Panc1 (cell line): ENCODE data around the gene CHST9. TPM values are rescaled to one million over a fixed set of nuclear protein-coding genes. Genes with fewer than 3 reads are reported as not detected.

Experiments
- ATAC-seq: fragments of 200-7000 bp; cut with Tn5 transposase; 2 replicates; pipeline ENCODE4 v1.9.1; 2020; ENCODE audit warnings: mild to moderate bottlenecking, moderate library complexity
- BruUV-seq: library from RNA; stranded (reverse); fragments of 400-500 nt; replicated peaks from 2 replicates; lab custom pipeline; 2021; lab: Mats Ljungman, UMichigan
- CTCF ChIA-PET: fragments of 300-600 bp; sonication (Branson Sonifier 250); formaldehyde crosslinking; loops from one replicate; lab custom pipeline; 2022; ENCODE audit warnings: antibody characterized with exemption; lab: Charles Lee
- POLR2A ChIA-PET: fragments of 300-600 bp; sonication (Branson Sonifier 250); formaldehyde crosslinking; loops from one replicate; lab custom pipeline; 2022; ENCODE audit warnings: antibody characterized with exemption; lab: Charles Lee
- DNase-seq: peaks from one replicate; pipeline ENCODE4 v3.0.0-alpha.2; 2010; ENCODE audit warnings: low read depth, low spot score
- H3K27ac ChIP-seq: 2 replicates; pipeline ENCODE4 v1.5.1; 2011; ENCODE audit warnings: mild to moderate bottlenecking, low read length, inconsistent platforms
- H3K27me3 ChIP-seq: fragments of 200-500 bp; sonication (Bioruptor generic); 2 replicates; pipeline ENCODE4 v1.6.0; 2014; ENCODE audit warnings: low read length, inconsistent platforms; ENCODE audit not compliant: control insufficient read depth, insufficient read depth
- H3K36me3 ChIP-seq: fragments of 200-500 bp; sonication (Bioruptor generic); 2 replicates; pipeline ENCODE4 v1.5.1; 2014; ENCODE audit warnings: inconsistent platforms, mild to moderate bottlenecking, low read length, moderate library complexity; ENCODE audit not compliant: control insufficient read depth, insufficient read depth
- H3K4me1 ChIP-seq: 2 replicates; pipeline ENCODE4 v1.5.1; 2011; ENCODE audit warnings: inconsistent platforms, mild to moderate bottlenecking, low read length, moderate library complexity; ENCODE audit not compliant: control insufficient read depth, insufficient read depth
- H3K4me3 ChIP-seq, 2 experiments: 2 replicates each; pipeline ENCODE4 v1.5.1; 2011 to 2012; ENCODE audit warnings: low read depth in 2 of 2, low read length in 2 of 2, mild to moderate bottlenecking in 2 of 2, inconsistent platforms in 1 of 2, moderate library complexity in 1 of 2
- H3K9me3 ChIP-seq: fragments of 200-500 bp; sonication (Bioruptor generic); 2 replicates; pipeline ENCODE4 v1.5.1; 2014; ENCODE audit warnings: low read depth, mild to moderate bottlenecking, inconsistent platforms, low read length, moderate library complexity; ENCODE audit not compliant: control insufficient read depth, insufficient read depth
- POLR2AphosphoS5 ChIP-seq: IDR thresholded peaks from 2 replicates; pipeline ENCODE4 v1.6.1; 2012; ENCODE audit warnings: mild to moderate bottlenecking, low read depth, low read length, moderate library complexity
- SIN3A ChIP-seq: IDR thresholded peaks from 2 replicates; pipeline ENCODE4 v1.6.1; 2012; ENCODE audit warnings: low read depth, mild to moderate bottlenecking, low read length, moderate library complexity, borderline replicate concordance; ENCODE audit not compliant: insufficient read depth
- TCF7L2 ChIP-seq: IDR thresholded peaks from 2 replicates; pipeline ENCODE4 v1.6.1; 2011; ENCODE audit warnings: mild to moderate bottlenecking, low read depth, low read length, inconsistent platforms
- in situ Hi-C: cut with HindIII; loops from 2 replicates; pipeline ENCODE4 v1.10.0; 2016; ENCODE audit warnings: low sequenced_read_pairs, low pct_unique_long_range_greater_than_20kb
- intact Hi-C: fragments of 100-400 bp; cut with micrococcal nuclease; formaldehyde crosslinking; loops from one replicate; pipeline ENCODE4 v1.10.0; 2022; ENCODE audit not compliant: unreplicated experiment
- total RNA-seq: library from RNA; stranded (reverse); gene quantifications from one replicate; pipeline ENCODE4 v1.2.1, GENCODE V29; 2021; ENCODE audit not compliant: unreplicated experiment
- TF ChIP-seq, protein P1 (sequence below), 2 experiments: IDR thresholded peaks; 2 replicates each; pipeline ENCODE4 v1.6.1; 2011 to 2012; ENCODE audit warnings: low read depth in 2 of 2, control low read depth in 1 of 2, low read length in 1 of 2, mild to moderate bottlenecking in 1 of 2, moderate library complexity in 1 of 2; ENCODE audit not compliant: insufficient read depth in 1 of 2
- TF ChIP-seq, protein P2 (sequence below): fragments of 450-650 bp; IDR thresholded peaks from 2 replicates; pipeline ENCODE4 v1.5.1; 2017; ENCODE audit warnings: mild to moderate bottlenecking

CHST9 gene
- total RNA-seq, 1 experiment from 2014 or later, result 0.05 TPM

DNA sequence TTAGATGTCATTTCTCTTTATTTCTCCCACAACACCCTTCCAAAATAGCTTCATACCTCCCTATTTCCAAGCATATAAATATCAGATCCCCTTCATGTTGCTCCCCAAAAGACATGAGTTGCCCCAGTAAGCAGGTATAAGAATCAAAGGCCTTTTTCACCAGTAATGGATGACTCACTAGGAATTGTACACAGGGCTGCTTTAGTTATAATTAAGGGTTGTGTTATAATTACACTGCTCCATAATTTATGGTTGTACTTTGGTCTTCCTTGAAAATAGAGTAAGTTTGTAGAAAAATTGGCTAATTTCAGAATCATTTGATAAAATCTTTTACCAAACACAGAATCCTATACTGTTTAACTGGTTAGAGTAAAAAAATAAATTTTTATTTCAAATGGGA, 310.8 kb downstream of the CHST9 start:
- TF ChIP-seq TCF7L2, result no peak
- no peak for TF ChIP-seq POLR2AphosphoS5
- TF ChIP-seq, protein P1, sequence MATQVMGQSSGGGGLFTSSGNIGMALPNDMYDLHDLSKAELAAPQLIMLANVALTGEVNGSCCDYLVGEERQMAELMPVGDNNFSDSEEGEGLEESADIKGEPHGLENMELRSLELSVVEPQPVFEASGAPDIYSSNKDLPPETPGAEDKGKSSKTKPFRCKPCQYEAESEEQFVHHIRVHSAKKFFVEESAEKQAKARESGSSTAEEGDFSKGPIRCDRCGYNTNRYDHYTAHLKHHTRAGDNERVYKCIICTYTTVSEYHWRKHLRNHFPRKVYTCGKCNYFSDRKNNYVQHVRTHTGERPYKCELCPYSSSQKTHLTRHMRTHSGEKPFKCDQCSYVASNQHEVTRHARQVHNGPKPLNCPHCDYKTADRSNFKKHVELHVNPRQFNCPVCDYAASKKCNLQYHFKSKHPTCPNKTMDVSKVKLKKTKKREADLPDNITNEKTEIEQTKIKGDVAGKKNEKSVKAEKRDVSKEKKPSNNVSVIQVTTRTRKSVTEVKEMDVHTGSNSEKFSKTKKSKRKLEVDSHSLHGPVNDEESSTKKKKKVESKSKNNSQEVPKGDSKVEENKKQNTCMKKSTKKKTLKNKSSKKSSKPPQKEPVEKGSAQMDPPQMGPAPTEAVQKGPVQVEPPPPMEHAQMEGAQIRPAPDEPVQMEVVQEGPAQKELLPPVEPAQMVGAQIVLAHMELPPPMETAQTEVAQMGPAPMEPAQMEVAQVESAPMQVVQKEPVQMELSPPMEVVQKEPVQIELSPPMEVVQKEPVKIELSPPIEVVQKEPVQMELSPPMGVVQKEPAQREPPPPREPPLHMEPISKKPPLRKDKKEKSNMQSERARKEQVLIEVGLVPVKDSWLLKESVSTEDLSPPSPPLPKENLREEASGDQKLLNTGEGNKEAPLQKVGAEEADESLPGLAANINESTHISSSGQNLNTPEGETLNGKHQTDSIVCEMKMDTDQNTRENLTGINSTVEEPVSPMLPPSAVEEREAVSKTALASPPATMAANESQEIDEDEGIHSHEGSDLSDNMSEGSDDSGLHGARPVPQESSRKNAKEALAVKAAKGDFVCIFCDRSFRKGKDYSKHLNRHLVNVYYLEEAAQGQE (IDR thresholded peaks at IDR 0.05; ENCODE audit: insufficient read depth in 1 of 2, low read depth in 2 of 2, low read length in 1 of 2), result no peak
- TF ChIP-seq SIN3A, result no peak
- TF ChIP-seq, protein P2, sequence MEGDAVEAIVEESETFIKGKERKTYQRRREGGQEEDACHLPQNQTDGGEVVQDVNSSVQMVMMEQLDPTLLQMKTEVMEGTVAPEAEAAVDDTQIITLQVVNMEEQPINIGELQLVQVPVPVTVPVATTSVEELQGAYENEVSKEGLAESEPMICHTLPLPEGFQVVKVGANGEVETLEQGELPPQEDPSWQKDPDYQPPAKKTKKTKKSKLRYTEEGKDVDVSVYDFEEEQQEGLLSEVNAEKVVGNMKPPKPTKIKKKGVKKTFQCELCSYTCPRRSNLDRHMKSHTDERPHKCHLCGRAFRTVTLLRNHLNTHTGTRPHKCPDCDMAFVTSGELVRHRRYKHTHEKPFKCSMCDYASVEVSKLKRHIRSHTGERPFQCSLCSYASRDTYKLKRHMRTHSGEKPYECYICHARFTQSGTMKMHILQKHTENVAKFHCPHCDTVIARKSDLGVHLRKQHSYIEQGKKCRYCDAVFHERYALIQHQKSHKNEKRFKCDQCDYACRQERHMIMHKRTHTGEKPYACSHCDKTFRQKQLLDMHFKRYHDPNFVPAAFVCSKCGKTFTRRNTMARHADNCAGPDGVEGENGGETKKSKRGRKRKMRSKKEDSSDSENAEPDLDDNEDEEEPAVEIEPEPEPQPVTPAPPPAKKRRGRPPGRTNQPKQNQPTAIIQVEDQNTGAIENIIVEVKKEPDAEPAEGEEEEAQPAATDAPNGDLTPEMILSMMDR, result no peak
- H3K36me3 ChIP-seq, result no peaks in the 10 kb centered on the region
- ChIA-PET CTCF (no interaction called here), POLR2A (no interaction called here)
- BruUV-seq, result no TSS peak
- H3K27ac ChIP-seq, result no peak overlapping the region
- intact Hi-C loops (no loop called here), in situ Hi-C loops (no loop called here)
- no peaks in the 10 kb centered on the region for H3K4me1 ChIP-seq
- no peaks in the 10 kb centered on the region for H3K9me3 ChIP-seq
- no peaks in the 10 kb centered on the region for H3K27me3 ChIP-seq
- no peak for ATAC-seq
- no peak for DNase-seq
- H3K4me3 ChIP-seq, result no peak overlapping the region

DNA sequence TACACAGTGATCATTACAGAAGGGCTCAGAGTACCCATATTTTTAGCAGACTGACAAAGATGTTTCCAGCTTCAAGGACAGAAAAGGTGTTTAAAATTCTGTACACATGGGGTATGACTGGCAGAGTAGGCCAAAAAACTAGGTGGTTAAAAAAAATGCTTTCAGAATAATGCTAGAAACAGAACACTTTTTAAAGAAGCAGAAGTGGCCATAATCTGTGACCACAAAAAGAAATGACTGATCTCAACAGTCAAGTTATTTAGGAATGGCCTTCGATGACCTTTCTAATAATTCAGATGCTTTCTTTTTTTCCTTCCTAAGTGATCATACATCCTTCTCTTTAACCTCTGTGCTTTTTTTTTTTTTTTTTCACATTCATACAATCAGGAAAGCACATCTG, 315.5 kb downstream of the CHST9 start:
- Histone ChIP-seq H3K36me3 (no peaks in the 10 kb centered on the region), H3K9me3 (no peaks in the 10 kb centered on the region), H3K4me3 (no peak overlapping the region), H3K27ac (no peak overlapping the region), H3K4me1 (no peaks in the 10 kb centered on the region), H3K27me3 (peaks cover 18% of the 10 kb centered on the region)
- in situ Hi-C loops, result no loop called here
- no TSS peak for BruUV-seq
- no peak for ATAC-seq
- no peak for DNase-seq
- intact Hi-C loops, result no loop called here
- ChIA-PET CTCF (no interaction called here), POLR2A (no interaction called here)
- TF ChIP-seq POLR2AphosphoS5 (no peak), SIN3A (no peak), TCF7L2 (no peak)
- TF ChIP-seq, protein P2, result no peak
- TF ChIP-seq, protein P1 (IDR thresholded peaks at IDR 0.05; ENCODE audit: insufficient read depth in 1 of 2, low read depth in 2 of 2, low read length in 1 of 2), result no peak
